SK-N-SH treated with all-trans-retinoic acid at 6 μM for 48 hours (cell line): ENCODE data around the gene SPART.

Source experiments
- ESRRG ChIP-seq: fragments of 250-450 bp; sonication (Bioruptor Pico); IDR thresholded peaks from 2 replicates; pipeline ENCODE4 v1.6.1; 2021; ENCODE audit warnings: mild to moderate bottlenecking
- PPARA ChIP-seq: fragments of 250-450 bp; sonication (Bioruptor Pico); IDR thresholded peaks from 2 replicates; pipeline ENCODE4 v1.5.0; 2020; ENCODE audit warnings: mild to moderate bottlenecking, borderline replicate concordance
- RARB ChIP-seq: fragments of 250-450 bp; sonication (Bioruptor Pico); IDR thresholded peaks from 2 replicates; pipeline ENCODE4 v1.8.0; 2021; ENCODE audit warnings: mild to moderate bottlenecking, moderate library complexity
- SNAI2 ChIP-seq: fragments of 250-450 bp; sonication (Bioruptor Pico); IDR thresholded peaks from 2 replicates; pipeline ENCODE4 v1.5.0; 2020; ENCODE audit warnings: mild to moderate bottlenecking, moderate library complexity
- TOX ChIP-seq: fragments of 250-450 bp; sonication (Bioruptor Pico); IDR thresholded peaks from 2 replicates; pipeline ENCODE4 v1.8.0; 2021; ENCODE audit warnings: mild to moderate bottlenecking, moderate library complexity, borderline replicate concordance
- ZC3H10 ChIP-seq: fragments of 250-450 bp; sonication (Bioruptor Pico); IDR thresholded peaks from 2 replicates; pipeline ENCODE4 v1.5.1; 2021; ENCODE audit warnings: mild to moderate bottlenecking, moderate library complexity
- ZFP3 ChIP-seq: fragments of 250-450 bp; sonication (Bioruptor Pico); IDR thresholded peaks from 2 replicates; pipeline ENCODE4 v1.5.0; 2020; ENCODE audit warnings: mild to moderate bottlenecking, moderate library complexity
- ZNF565 ChIP-seq: fragments of 450-650 bp; formaldehyde crosslinking; conservative IDR thresholded peaks from 2 replicates; pipeline ENCODE4 v1.5.0; 2020; ENCODE audit warnings: low read depth, mild to moderate bottlenecking, moderate library complexity
- ZNF70 ChIP-seq: fragments of 450-650 bp; formaldehyde crosslinking; IDR thresholded peaks from 2 replicates; pipeline ENCODE4 v1.5.0; 2020; ENCODE audit warnings: mild to moderate bottlenecking, moderate library complexity
- ZNF8 ChIP-seq: fragments of 450-650 bp; formaldehyde crosslinking; IDR thresholded peaks from 2 replicates; pipeline ENCODE4 v1.5.0; 2020; ENCODE audit warnings: mild to moderate bottlenecking, moderate library complexity
- TF ChIP-seq, protein P1 (sequence below): fragments of 250-450 bp; sonication (Bioruptor Pico); IDR thresholded peaks from 2 replicates; pipeline ENCODE4 v1.5.1; 2020; ENCODE audit warnings: low read depth, mild to moderate bottlenecking, moderate library complexity
- TF ChIP-seq, protein P2 (sequence below): fragments of 250-450 bp; sonication (Bioruptor Pico); IDR thresholded peaks from 2 replicates; pipeline ENCODE4 v1.8.0; 2021; ENCODE audit warnings: low read depth, mild to moderate bottlenecking, moderate library complexity, borderline replicate concordance
- TF ChIP-seq, protein P3 (sequence below): fragments of 250-450 bp; sonication (Bioruptor Pico); IDR thresholded peaks from 2 replicates; pipeline ENCODE4 v1.8.0; 2020; ENCODE audit warnings: mild to moderate bottlenecking, moderate library complexity, borderline replicate concordance
- TF ChIP-seq, protein P4 (sequence below): fragments of 250-450 bp; sonication (Bioruptor Pico); IDR thresholded peaks from 2 replicates; pipeline ENCODE4 v1.5.1; 2021; ENCODE audit warnings: mild to moderate bottlenecking, moderate library complexity

DNA sequence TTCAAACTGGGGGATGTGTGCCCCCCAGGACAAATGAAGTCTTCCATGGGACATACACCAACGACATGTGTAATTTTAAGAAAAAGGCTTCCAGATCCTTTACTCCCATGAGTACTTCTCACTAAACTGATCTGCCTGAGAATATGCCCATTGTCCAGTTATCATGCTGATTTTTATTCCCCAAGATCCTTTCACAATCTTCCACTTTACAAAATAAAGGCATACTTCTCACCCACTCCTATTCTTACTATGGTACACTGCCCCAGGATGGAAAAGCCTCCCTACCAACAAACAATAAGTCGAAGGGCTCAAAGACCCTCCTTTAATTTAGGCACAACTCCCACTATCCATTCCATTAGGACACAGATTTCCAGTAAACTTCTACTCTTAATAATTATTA is 3.5 kb downstream of the SPART start:
- TF ChIP-seq, protein P1, sequence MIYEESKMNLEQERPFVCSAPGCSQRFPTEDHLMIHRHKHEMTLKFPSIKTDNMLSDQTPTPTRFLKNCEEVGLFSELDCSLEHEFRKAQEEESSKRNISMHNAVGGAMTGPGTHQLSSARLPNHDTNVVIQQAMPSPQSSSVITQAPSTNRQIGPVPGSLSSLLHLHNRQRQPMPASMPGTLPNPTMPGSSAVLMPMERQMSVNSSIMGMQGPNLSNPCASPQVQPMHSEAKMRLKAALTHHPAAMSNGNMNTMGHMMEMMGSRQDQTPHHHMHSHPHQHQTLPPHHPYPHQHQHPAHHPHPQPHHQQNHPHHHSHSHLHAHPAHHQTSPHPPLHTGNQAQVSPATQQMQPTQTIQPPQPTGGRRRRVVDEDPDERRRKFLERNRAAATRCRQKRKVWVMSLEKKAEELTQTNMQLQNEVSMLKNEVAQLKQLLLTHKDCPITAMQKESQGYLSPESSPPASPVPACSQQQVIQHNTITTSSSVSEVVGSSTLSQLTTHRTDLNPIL (CRISPR knock-in tag): no peak
- no peak for TF ChIP-seq RARB (CRISPR knock-in tag)
- TF ChIP-seq SNAI2 (CRISPR knock-in tag): no peak
- no peak for TF ChIP-seq ZNF70 (CRISPR knock-in tag)
- TF ChIP-seq ZFP3 (CRISPR knock-in tag): no peak
- no peak for TF ChIP-seq PPARA
- TF ChIP-seq, protein P2, sequence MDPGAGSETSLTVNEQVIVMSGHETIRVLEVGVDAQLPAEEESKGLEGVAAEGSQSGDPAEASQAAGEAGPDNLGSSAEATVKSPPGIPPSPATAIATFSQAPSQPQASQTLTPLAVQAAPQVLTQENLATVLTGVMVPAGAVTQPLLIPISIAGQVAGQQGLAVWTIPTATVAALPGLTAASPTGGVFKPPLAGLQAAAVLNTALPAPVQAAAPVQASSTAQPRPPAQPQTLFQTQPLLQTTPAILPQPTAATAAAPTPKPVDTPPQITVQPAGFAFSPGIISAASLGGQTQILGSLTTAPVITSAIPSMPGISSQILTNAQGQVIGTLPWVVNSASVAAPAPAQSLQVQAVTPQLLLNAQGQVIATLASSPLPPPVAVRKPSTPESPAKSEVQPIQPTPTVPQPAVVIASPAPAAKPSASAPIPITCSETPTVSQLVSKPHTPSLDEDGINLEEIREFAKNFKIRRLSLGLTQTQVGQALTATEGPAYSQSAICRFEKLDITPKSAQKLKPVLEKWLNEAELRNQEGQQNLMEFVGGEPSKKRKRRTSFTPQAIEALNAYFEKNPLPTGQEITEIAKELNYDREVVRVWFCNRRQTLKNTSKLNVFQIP: no peak
- TF ChIP-seq ZC3H10 (CRISPR knock-in tag): no peak
- TF ChIP-seq ESRRG (CRISPR knock-in tag): no peak
- TF ChIP-seq ZNF565: no peak
- TF ChIP-seq, protein P3, sequence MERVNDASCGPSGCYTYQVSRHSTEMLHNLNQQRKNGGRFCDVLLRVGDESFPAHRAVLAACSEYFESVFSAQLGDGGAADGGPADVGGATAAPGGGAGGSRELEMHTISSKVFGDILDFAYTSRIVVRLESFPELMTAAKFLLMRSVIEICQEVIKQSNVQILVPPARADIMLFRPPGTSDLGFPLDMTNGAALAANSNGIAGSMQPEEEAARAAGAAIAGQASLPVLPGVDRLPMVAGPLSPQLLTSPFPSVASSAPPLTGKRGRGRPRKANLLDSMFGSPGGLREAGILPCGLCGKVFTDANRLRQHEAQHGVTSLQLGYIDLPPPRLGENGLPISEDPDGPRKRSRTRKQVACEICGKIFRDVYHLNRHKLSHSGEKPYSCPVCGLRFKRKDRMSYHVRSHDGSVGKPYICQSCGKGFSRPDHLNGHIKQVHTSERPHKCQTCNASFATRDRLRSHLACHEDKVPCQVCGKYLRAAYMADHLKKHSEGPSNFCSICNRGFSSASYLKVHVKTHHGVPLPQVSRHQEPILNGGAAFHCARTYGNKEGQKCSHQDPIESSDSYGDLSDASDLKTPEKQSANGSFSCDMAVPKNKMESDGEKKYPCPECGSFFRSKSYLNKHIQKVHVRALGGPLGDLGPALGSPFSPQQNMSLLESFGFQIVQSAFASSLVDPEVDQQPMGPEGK (CRISPR knock-in tag): no peak
- no peak for TF ChIP-seq ZNF8 (CRISPR knock-in tag)
- TF ChIP-seq, protein P4, sequence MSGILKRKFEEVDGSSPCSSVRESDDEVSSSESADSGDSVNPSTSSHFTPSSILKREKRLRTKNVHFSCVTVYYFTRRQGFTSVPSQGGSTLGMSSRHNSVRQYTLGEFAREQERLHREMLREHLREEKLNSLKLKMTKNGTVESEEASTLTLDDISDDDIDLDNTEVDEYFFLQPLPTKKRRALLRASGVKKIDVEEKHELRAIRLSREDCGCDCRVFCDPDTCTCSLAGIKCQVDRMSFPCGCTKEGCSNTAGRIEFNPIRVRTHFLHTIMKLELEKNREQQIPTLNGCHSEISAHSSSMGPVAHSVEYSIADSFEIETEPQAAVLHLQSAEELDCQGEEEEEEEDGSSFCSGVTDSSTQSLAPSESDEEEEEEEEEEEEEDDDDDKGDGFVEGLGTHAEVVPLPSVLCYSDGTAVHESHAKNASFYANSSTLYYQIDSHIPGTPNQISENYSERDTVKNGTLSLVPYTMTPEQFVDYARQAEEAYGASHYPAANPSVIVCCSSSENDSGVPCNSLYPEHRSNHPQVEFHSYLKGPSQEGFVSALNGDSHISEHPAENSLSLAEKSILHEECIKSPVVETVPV (CRISPR knock-in tag): no peak
- TF ChIP-seq TOX (CRISPR knock-in tag): no peak
